GM12878 (cell line): ENCODE data around the gene ATF4. TPM values are rescaled to one million over a fixed set of nuclear protein-coding genes. Genes with fewer than 3 reads are reported as not detected.

Experiments
- ATAC-seq: fragments of 200-7000 bp; cut with Tn5 transposase; 3 replicates; pipeline ENCODE4 v1.9.1; 2020; ENCODE audit warnings: mild to moderate bottlenecking, moderate library complexity
- BruUV-seq: library from RNA; stranded (reverse); fragments of 400-500 nt; replicated peaks from 2 replicates; lab custom pipeline; 2021; lab: Mats Ljungman, UMichigan
- CTCF ChIA-PET: fragments of 300-600 bp; sonication (Branson Sonifier 250); formaldehyde crosslinking; extraction: SDS; loops from one replicate; lab custom pipeline; 2021; ENCODE audit warnings: inconsistent platforms; lab: Yijun Ruan, JAX
- POLR2A ChIA-PET: fragments of 350-600 bp; formaldehyde crosslinking; extraction: SDS; loops from one replicate; lab custom pipeline; 2021; ENCODE audit warnings: inconsistent platforms; lab: Charles Lee
- RAD21 ChIA-PET: fragments of 300-600 bp; sonication (Branson Sonifier 250); formaldehyde crosslinking; loops from one replicate; lab custom pipeline; 2023; ENCODE audit warnings: antibody characterized with exemption; ENCODE audit not compliant: unreplicated experiment; lab: Charles Lee
- SMC1A ChIA-PET: fragments of 300-600 bp; sonication (Branson Sonifier 250); formaldehyde crosslinking; loops from one replicate; lab custom pipeline; 2023; ENCODE audit not compliant: unreplicated experiment, uncharacterized antibody; lab: Charles Lee
- DNase-seq: peaks from one replicate; pipeline ENCODE4 v3.0.0-alpha.2; 2011; ENCODE audit warnings: low read depth, low spot score
- FAIRE-seq: peaks from 3 replicates; lab custom pipeline; 2011; peaks lifted over from hg19 to GRCh38; lab: Jason Lieb, UNC
- H2AFZ ChIP-seq: 2 replicates; pipeline ENCODE4 v1.6.0; 2011; ENCODE audit warnings: low read depth, low read length, control low read depth; ENCODE audit not compliant: control insufficient read depth
- H3K27ac ChIP-seq: 2 replicates; pipeline ENCODE4 v1.5.1; 2011; ENCODE audit warnings: control low read depth; ENCODE audit not compliant: control insufficient read depth, insufficient read depth
- H3K27me3 ChIP-seq, 2 experiments: replicated peaks in 1 of 2; 2 replicates each; pipeline versions ENCODE4 v1.6.0 to v1.6.1; 2011; ENCODE audit warnings: low read length in 1 of 2; ENCODE audit not compliant: control insufficient read depth in 2 of 2, insufficient read depth in 2 of 2
- H3K36me3 ChIP-seq, 2 experiments: 2 replicates each; pipeline ENCODE4 v1.5.1; 2011; ENCODE audit warnings: low read length in 1 of 2; ENCODE audit not compliant: control insufficient read depth in 2 of 2, insufficient read depth in 2 of 2
- H3K4me1 ChIP-seq: 2 replicates; pipeline ENCODE4 v1.6.1; 2011; ENCODE audit warnings: mild to moderate bottlenecking, low read length, moderate library complexity, mixed read lengths; ENCODE audit not compliant: control insufficient read depth, insufficient read depth
- H3K4me2 ChIP-seq: 2 replicates; pipeline ENCODE4 v1.6.0; 2011; ENCODE audit warnings: control low read depth; ENCODE audit not compliant: control insufficient read depth, insufficient read depth
- H3K4me3 ChIP-seq: fragments of 200-600 bp; sonication (generic); 2 replicates; pipeline ENCODE4 v1.5.1; 2016
- H3K79me2 ChIP-seq: 2 replicates; pipeline ENCODE4 v1.6.0; 2011; ENCODE audit warnings: low read length; ENCODE audit not compliant: control insufficient read depth, insufficient read depth
- H3K9ac ChIP-seq: 2 replicates; pipeline ENCODE4 v1.8.0; 2011; ENCODE audit warnings: low read length, control low read depth, mixed read lengths; ENCODE audit not compliant: control insufficient read depth, insufficient read depth
- H3K9me3 ChIP-seq: replicated peaks from 3 replicates; pipeline ENCODE4 v1.5.1; 2011; ENCODE audit warnings: mild to moderate bottlenecking, low read length; ENCODE audit not compliant: control insufficient read depth, insufficient read depth
- H4K20me1 ChIP-seq: 2 replicates; pipeline ENCODE4 v1.6.0; 2011; ENCODE audit not compliant: control insufficient read depth, insufficient read depth
- HDGF ChIP-seq: fragments of 450-650 bp; IDR thresholded peaks from 2 replicates; pipeline ENCODE4 v1.6.1; 2016; ENCODE audit warnings: antibody characterized with exemption
- KDM1A ChIP-seq: fragments of 200-600 bp; sonication (generic); IDR thresholded peaks from 2 replicates; pipeline ENCODE4 v1.6.1; 2016; ENCODE audit warnings: borderline replicate concordance
- POLR2A ChIP-seq: IDR thresholded peaks from 2 replicates; pipeline ENCODE4 v1.6.1; 2011; ENCODE audit warnings: low read depth, mild to moderate bottlenecking, low read length
- RELB ChIP-seq: fragments of 450-650 bp; IDR thresholded peaks from 2 replicates; pipeline ENCODE4 v1.6.1; 2017; ENCODE audit warnings: low read depth, mild to moderate bottlenecking, moderate library complexity
- STAT3 ChIP-seq: IDR thresholded peaks from 2 replicates; pipeline ENCODE4 v1.6.1; 2011; ENCODE audit warnings: low read depth, low read length, improper control_type of control experiment
- ZBED1 ChIP-seq: IDR thresholded peaks from 2 replicates; pipeline ENCODE4 v1.6.1; 2016; ENCODE audit warnings: borderline replicate concordance
- WGBS: methylation state at CpG from one replicate; pipeline ENCODE4 v1.1.6; 2016; ENCODE audit warnings: low lambda C conversion rate; ENCODE audit not compliant: insufficient replicate concordance, insufficient coverage; ENCODE audit errors: missing lambda C conversion rate; 5-methylcytosine and 5-hydroxymethylcytosine counted together
- in situ Hi-C: fragments of 300-500 bp; cut with MboI; formaldehyde crosslinking; loops from 9 replicates; pipeline ENCODE4 v1.14.3; 2018; ENCODE audit warnings: mixed read lengths
- intact Hi-C: fragments of 100-400 bp; cut with micrococcal nuclease; formaldehyde crosslinking; loops from one replicate; pipeline ENCODE4 v1.14.2; 2022; ENCODE audit not compliant: unreplicated experiment
- polyA plus RNA-seq, 11 experiments: library from polyadenylated mRNA; depleted of rRNA in 4 of 11; unstranded in 6 of 11; stranded (reverse) in 5 of 11; fragments of >200 nt; fragmentation: Nextera tagmentation in 4 of 11; fragmentation: Illumina TruSeq in 1 of 11; extraction: Ambion mirVana in 4 of 11; extraction: Trizol in 1 of 11; gene quantifications; 1 replicate in 1 of 11; 2 replicates in 10 of 11; pipeline versions ENCODE4 v1.2.1 to v1.2.3, GENCODE V29; 2011 to 2016; ENCODE audit warnings: inconsistent platforms in 2 of 11, missing spikeins in 2 of 11, low read depth in 1 of 11
- total RNA-seq, 4 experiments: library from RNA; depleted of rRNA in 3 of 4; stranded (reverse); fragments of >200 nt in 3 of 4; fragmentation: Illumina TruSeq in 1 of 4; extraction: Trizol in 1 of 4; gene quantifications; 2 replicates each; pipeline versions ENCODE4 v1.2.1 to v1.2.3, GENCODE V29; 2013 to 2021
- TF ChIP-seq, protein P1 (sequence below): fragments of 450-650 bp; formaldehyde crosslinking; IDR thresholded peaks from 2 replicates; pipeline ENCODE4 v1.4.0; 2020; ENCODE audit warnings: mild to moderate bottlenecking, moderate library complexity
- TF ChIP-seq, protein P2 (sequence below): fragments of 450-650 bp; IDR thresholded peaks from 2 replicates; pipeline ENCODE4 v1.6.1; 2016; ENCODE audit warnings: mild to moderate bottlenecking
- TF ChIP-seq, protein P3 (sequence below): fragments of 450-650 bp; formaldehyde crosslinking; IDR thresholded peaks from 2 replicates; pipeline ENCODE4 v1.5.0; 2022; ENCODE audit warnings: mild to moderate bottlenecking, missing genetic modification characterization

ATF4 gene
- total and polyA plus RNA-seq, 10 of the 15 experiments (the other 5 are each of a cell fraction or from before 2014, with no cell fraction given) = 88.3 to 605 (median 320) TPM

DNA sequence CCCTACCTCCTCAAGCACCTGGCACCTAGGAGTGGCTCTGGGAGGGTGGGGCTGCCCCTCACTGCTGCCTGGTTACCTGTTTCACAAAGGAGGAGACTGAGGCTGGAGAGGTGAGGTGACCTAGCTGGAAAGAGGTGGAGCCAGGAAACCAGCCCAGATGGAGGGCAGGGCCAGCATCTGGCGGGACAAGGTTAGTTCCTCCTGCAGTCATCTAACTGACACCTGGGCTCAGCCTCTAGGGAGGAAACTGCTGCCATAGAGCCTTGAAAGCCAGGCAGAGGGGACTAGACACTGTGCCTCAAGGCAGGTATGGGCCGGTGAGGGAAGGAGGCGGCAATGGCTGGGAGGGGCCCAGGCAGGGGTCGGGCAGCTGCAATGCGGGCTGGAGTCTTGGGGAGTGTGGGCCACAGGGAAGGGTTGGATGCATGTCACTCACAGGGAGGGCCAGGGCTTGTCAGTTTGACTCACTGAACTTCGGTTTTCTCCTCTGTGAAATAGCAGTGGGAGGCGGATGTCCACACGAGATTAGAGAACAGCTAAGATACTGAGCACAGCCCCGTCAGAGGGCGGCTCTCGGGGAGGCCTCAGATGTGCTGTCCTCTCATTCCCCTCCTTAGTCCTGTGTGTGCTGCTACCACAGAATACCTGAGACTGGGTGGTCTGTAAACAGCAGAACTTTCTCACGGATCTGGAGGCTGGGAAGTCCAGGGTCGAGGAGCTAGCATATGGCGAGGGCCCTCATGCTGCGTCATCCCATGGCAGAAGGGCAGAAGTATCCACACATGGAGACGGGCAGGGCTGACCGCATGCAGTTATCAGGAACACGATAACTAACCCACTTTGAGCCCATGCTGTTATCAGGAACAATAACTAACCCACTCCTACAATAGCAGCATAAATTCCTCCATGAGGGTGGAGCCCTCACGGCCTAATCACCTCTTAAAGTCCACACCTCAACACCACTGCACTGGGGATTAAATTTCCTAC, 47.5 kb upstream of the ATF4 start:
- Histone ChIP-seq H4K20me1 (no peaks in the 10 kb centered on the region; the same call in 1 of the 2 replicates), H3K27ac (peak overlapping the region; percentile 76), H3K4me1 (peaks cover 34% of the 10 kb centered on the region), H3K9ac (no peak overlapping the region), H3K27me3 (no peaks in the 10 kb centered on the region), H2AFZ (no peak overlapping the region), H3K4me2 (peak overlapping the region; percentile 65), H3K79me2 (peaks cover 44% of the 10 kb centered on the region), H3K9me3 (no peaks in the 10 kb centered on the region), H3K36me3 (peaks cover 7 to 35% of the 10 kb centered on the region in 2 experiments; a peak in 3 of 4 replicates), H3K4me3 (no peak overlapping the region)
- WGBS = 72% methylated on average over 19 of the region's 19 CpGs
- DNase-seq (no peak), FAIRE-seq (no peak), ATAC-seq (peak; percentile 22)
- BruUV-seq = no TSS peak
- RAD21 ChIA-PET = interaction anchor here (0.8 to 4.3 kb wide), 13 partner anchors 9 to 155 kb away, joined by 3 to 27 read pairs (median 4); no protein-coding TSS in a partner anchor
- CTCF ChIA-PET = interaction anchor here (0.8 to 3.7 kb wide), 11 partner anchors 11 to 47 kb away, joined by 3 to 15 read pairs (median 6); partner anchors contain the start of gene ATF4
- POLR2A ChIA-PET = interaction anchor here (0.5 to 5.0 kb wide), 10 partner anchors 11 to 1458 kb away, joined by 3 to 38 read pairs (median 6); partner anchors contain the start of gene TAB1
- SMC1A ChIA-PET = interaction anchor here (0.9 to 3.7 kb wide), 10 partner anchors 9 to 121 kb away, joined by 3 to 21 read pairs (median 6); partner anchors contain the start of gene TAB1
- no peak for TF ChIP-seq STAT3
- TF ChIP-seq, protein P1, sequence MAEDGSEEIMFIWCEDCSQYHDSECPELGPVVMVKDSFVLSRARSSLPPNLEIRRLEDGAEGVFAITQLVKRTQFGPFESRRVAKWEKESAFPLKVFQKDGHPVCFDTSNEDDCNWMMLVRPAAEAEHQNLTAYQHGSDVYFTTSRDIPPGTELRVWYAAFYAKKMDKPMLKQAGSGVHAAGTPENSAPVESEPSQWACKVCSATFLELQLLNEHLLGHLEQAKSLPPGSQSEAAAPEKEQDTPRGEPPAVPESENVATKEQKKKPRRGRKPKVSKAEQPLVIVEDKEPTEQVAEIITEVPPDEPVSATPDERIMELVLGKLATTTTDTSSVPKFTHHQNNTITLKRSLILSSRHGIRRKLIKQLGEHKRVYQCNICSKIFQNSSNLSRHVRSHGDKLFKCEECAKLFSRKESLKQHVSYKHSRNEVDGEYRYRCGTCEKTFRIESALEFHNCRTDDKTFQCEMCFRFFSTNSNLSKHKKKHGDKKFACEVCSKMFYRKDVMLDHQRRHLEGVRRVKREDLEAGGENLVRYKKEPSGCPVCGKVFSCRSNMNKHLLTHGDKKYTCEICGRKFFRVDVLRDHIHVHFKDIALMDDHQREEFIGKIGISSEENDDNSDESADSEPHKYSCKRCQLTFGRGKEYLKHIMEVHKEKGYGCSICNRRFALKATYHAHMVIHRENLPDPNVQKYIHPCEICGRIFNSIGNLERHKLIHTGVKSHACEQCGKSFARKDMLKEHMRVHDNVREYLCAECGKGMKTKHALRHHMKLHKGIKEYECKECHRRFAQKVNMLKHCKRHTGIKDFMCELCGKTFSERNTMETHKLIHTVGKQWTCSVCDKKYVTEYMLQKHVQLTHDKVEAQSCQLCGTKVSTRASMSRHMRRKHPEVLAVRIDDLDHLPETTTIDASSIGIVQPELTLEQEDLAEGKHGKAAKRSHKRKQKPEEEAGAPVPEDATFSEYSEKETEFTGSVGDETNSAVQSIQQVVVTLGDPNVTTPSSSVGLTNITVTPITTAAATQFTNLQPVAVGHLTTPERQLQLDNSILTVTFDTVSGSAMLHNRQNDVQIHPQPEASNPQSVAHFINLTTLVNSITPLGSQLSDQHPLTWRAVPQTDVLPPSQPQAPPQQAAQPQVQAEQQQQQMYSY (CRISPR knock-in tag) = no peak
- no peak for TF ChIP-seq ZBED1
- no peak for TF ChIP-seq KDM1A
- 0 out of 2 replicates have a peak, but pooled peaks have one; percentile 28 for TF ChIP-seq HDGF
- TF ChIP-seq, protein P2, sequence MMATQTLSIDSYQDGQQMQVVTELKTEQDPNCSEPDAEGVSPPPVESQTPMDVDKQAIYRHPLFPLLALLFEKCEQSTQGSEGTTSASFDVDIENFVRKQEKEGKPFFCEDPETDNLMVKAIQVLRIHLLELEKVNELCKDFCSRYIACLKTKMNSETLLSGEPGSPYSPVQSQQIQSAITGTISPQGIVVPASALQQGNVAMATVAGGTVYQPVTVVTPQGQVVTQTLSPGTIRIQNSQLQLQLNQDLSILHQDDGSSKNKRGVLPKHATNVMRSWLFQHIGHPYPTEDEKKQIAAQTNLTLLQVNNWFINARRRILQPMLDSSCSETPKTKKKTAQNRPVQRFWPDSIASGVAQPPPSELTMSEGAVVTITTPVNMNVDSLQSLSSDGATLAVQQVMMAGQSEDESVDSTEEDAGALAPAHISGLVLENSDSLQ = peak; percentile 40; the same call in 1 of the 2 replicates
- no peak for TF ChIP-seq POLR2A
- TF ChIP-seq, protein P3, sequence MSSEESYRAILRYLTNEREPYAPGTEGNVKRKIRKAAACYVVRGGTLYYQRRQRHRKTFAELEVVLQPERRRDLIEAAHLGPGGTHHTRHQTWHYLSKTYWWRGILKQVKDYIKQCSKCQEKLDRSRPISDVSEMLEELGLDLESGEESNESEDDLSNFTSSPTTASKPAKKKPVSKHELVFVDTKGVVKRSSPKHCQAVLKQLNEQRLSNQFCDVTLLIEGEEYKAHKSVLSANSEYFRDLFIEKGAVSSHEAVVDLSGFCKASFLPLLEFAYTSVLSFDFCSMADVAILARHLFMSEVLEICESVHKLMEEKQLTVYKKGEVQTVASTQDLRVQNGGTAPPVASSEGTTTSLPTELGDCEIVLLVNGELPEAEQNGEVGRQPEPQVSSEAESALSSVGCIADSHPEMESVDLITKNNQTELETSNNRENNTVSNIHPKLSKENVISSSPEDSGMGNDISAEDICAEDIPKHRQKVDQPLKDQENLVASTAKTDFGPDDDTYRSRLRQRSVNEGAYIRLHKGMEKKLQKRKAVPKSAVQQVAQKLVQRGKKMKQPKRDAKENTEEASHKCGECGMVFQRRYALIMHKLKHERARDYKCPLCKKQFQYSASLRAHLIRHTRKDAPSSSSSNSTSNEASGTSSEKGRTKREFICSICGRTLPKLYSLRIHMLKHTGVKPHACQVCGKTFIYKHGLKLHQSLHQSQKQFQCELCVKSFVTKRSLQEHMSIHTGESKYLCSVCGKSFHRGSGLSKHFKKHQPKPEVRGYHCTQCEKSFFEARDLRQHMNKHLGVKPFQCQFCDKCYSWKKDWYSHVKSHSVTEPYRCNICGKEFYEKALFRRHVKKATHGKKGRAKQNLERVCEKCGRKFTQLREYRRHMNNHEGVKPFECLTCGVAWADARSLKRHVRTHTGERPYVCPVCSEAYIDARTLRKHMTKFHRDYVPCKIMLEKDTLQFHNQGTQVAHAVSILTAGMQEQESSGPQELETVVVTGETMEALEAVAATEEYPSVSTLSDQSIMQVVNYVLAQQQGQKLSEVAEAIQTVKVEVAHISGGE = no peak
- TF ChIP-seq RELB = no peak
- intact Hi-C loops (no loop called here), in situ Hi-C loops (no loop called here)
